Naive B cell (primary cell): ENCODE data around the gene HIVEP2. TPM values are rescaled to one million over a fixed set of nuclear protein-coding genes. Genes with fewer than 3 reads are reported as not detected.

Experiments used
- polyA plus RNA-seq, 6 donors: library from polyadenylated mRNA; unstranded; fragments of 300-500 nt; fragmentation: Illumina TruSeq; gene quantifications; one replicate each; pipeline ENCODE4 v1.2.3, GENCODE V29; 2021; ENCODE audit warnings: low read depth in 6 of 6

Gene HIVEP2
- polyA plus RNA-seq, 6 donors from 2014 or later, result 2.7 to 10.2 (median 5.4) TPM

Other genes with a start within 250 kb of the HIVEP2 start
- gene AIG1, start 115.7 kb upstream of the HIVEP2 start, polyA plus RNA-seq, result 10 to 100 TPM in 4 of 6 donors, 1 to 10 TPM in 2; 8.2 to 14.7 (median 12.3) TPM